HFF-Myc (cell line): Measurements from ENCODE around the gene MBNL3.
"Not testable (repeated sequence)": the region's sequence is repeated elsewhere in the genome, so short reads cannot be mapped to it uniquely, and the experiment has no call there.

Source experiments
- DNase-seq: peaks from one replicate; pipeline ENCODE4 v3.0.0-alpha.2; 2011; ENCODE audit warnings: low read depth; ENCODE audit errors: extremely low read depth
- H3K4me3 ChIP-seq: replicated peaks from 2 replicates; pipeline ENCODE4 v1.5.1; 2011; ENCODE audit warnings: low read depth, mild to moderate bottlenecking, control low read depth, low read length
- CTCF ChIP-seq: IDR thresholded peaks from 2 replicates; pipeline ENCODE4 v1.5.1; 2012; ENCODE audit warnings: mild to moderate bottlenecking, low read depth, low read length, control low read depth; ENCODE audit errors: missing control alignments

MBNL3 gene

DNA sequence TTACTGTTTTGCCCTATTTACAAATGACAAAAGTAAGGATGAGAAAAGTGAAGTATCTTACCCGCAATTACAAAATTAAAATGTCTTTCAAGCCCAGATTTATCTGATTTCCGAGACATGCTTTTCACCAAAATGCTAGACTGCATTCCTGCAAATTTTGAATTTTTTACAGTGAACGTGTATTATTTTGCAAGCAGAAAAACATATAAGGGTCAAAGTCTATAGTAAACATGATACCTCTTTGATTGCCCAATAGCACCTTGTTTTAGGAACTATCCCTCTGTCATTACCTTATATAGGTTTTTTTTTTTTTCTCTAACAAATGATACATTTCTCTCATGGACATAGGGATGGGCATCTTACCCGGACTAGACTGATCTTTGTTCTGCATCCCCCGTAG, 135.4 kb downstream of the MBNL3 start:
- TF ChIP-seq CTCF = no peak
- DNase-seq = no peak
- H3K4me3 ChIP-seq = no peak overlapping the region

DNA sequence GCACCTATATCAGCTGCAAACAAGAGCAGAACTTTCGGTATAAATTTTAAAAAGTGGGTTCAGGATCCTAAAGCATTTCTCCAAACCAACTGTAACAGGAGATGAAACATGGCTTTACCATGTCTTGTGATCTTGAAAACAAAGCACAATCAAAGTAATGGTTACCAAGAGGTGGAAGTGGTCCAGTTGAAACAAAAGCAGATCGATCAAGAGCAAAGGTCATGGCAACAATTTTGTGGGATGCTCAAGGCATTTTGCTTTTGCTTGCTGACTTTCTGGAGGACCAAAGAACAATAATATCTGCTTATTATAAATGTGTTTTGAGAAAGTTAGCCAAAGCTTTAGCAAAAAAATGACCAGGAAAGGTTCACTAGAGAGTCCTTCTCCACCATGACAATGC, 152.7 kb downstream of the MBNL3 start:
- no peak for DNase-seq
- no peak overlapping the region for H3K4me3 ChIP-seq
- TF ChIP-seq CTCF = no peak

- no peak for DNase-seq
These were observed 155.5 kb downstream of the MBNL3 start for GRCh38 chrX:132333351-132333750.

DNA sequence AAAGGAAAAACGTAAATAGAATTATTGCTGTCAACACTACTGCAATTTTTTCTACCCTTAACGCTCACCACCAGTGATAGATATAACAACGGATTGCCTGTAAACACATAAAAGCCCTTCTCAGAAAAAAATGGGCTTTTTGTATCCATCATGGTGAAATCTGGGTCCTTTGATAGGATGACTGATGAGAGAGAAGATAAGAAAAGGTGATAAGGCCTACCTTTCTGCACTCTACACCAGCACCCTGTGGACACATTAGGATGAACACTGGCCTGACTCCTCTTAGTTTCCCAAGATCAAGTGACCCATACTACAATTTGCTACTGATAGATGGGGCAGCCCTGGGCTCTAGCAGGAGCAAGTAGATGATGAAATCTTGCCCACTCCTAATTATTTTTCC, 157.3 kb downstream of the MBNL3 start:
- no peak for TF ChIP-seq CTCF
- H3K4me3 ChIP-seq = no peak overlapping the region
- no peak for DNase-seq

More at GRCh38 chrX:132333351-132333750, 155.5 kb downstream of the MBNL3 start:
- no peak overlapping the region for H3K4me3 ChIP-seq
- no peak for TF ChIP-seq CTCF

- no peak for DNase-seq
- no peak for TF ChIP-seq CTCF
These were observed 157.8 kb downstream of the MBNL3 start for GRCh38 chrX:132331000-132331399.

GRCh38 chrX:132330156-132330729, 158.6 kb downstream of the MBNL3 start:
- no peak for TF ChIP-seq CTCF
- H3K4me3 ChIP-seq = no peak overlapping the region
- no peak for DNase-seq

More at GRCh38 chrX:132331000-132331399, 157.8 kb downstream of the MBNL3 start:
- no peak overlapping the region for H3K4me3 ChIP-seq

- DNase-seq, H3K4me3 ChIP-seq: not testable (repeated sequence)
These were observed 161.9 kb downstream of the MBNL3 start for GRCh38 chrX:132326960-132327359.
